Measurements from ENCODE around the gene C2CD2.

DNA sequence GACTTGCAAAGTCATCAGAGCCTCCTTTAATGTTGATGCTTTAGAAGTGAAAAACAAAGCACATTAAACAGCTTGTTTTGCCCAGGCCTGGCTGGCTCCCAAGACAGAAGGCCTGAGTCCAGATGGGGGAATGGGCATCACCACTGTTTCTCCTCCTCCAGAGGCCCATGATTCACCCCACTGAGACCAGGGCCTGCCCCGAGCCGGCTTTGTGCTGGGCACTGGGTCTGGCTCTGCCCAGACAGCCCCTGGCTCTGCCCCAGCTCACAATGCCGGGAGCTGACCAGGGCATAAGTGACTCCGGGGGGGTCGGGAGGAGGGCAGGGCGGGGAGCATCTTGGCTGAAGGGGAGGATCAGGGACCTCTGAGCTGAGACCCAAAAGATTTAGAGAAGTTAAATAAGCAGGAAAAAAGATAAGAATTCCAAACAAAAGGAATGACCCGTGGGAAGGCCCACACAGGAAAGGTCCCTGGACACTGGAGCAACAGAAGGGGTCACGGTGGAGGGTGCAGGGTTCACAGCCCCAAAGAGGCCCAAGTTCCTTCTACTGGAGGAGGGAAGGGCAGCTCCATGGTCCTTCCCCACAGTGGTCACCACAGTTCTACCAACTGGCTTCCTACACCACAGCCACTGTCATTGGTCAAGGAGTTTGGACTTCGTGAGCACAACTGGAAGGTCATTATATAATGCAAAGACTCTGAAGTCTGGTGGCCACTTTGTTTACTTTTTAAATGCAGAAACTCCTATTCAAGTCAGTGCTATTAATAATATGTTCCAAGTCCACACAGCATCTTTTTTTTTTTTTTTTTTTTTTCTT, 5.5 kb downstream of the C2CD2 start:
- TF ChIP-seq GATA3 (IDR thresholded peaks at IDR 0.05; ENCODE audit: low read depth, low read length) (no peak), GATA2 (IDR thresholded peaks at IDR 0.05; ENCODE audit: low read depth, low read length) (no peak)

All from SH-SY5Y (cell line).